GM03348 (cell line): ENCODE data around the gene RNF220.

Source experiments
- DNase-seq: peaks from one replicate; pipeline ENCODE4 v3.0.0; 2012; ENCODE audit warnings: low spot score

Gene RNF220

DNA sequence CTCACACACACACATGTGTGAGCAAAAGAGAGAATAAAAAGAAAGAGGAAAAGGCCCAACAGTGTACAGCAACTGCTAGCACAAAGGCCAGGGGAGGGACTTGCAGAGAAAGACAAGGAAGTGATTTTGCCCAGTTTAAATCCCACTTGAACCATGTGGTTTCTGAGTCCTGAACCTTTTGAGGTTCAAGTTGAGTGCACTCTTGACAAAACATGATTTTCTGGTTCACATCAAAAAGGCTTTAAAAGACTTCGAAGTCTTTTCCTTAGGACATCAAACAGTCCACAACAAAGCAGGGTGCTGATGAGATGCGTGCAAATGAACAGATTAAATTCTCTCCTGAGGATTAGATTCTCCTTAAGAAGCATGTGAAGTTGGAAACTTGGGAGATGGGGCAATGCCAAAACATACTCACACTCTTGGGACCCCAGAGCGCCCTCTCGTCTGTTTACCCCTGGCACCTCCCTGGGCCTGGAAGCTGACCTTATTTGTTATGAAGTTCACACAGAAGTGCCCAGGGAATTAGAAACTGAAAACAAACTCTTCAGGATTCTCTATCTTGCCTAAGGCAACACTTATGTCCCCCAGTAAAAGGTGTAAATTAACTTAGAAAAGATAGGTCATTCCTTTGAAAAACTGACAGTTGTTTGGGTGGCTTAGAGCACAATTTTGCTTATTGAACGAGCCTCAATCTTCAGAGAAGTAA lies 31.5 kb downstream of the RNF220 start:
- DNase-seq: no peak

DNA sequence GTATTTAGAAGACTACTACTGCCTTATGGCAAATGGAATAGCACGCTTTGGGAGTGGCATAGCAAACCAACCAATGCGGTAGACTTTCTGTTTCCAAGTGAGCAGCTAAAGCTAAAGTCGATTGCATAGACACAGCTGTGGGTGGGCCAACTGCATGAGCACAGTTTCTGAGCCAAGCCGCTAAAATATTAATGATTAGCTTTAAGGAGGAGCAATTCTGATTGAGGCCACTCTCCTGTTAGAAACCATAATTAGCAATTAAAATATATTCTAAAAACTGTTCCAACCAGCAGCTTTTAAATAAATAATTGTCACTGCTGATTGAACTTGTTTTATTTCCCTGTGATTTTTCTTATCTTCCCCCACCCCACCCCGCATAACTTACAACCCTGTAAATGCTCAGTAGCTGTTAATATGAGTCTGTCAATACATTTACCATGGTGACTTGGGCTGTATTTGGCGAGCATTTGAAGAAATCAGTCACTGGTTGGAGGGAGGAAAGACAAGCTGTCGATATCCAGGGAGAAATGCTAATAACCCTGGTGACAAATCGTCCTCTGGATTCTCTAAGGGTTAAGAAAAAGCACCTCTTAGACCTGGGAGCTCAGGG lies 32.2 kb downstream of the RNF220 start:
- DNase-seq: no peak

DNA sequence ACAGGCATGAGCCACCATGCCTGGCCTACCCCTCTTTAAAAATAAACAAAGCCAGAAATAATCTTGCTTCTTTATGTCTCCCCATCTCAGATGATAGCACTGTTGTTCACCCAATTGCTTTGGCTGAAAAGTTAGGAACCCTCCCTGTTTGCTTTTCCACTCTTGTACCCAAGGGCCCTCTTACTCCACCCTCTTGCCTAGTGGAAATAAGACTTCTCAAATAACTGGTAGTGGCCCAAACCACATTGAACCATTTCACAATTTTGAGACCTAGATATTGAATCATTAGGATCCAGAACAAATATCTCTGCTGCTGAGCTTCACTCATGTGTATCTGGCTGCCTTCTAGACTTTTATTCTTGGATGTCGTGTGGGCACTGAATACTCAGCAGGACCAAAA lies 37.7 kb downstream of the RNF220 start:
- no peak for DNase-seq

DNA sequence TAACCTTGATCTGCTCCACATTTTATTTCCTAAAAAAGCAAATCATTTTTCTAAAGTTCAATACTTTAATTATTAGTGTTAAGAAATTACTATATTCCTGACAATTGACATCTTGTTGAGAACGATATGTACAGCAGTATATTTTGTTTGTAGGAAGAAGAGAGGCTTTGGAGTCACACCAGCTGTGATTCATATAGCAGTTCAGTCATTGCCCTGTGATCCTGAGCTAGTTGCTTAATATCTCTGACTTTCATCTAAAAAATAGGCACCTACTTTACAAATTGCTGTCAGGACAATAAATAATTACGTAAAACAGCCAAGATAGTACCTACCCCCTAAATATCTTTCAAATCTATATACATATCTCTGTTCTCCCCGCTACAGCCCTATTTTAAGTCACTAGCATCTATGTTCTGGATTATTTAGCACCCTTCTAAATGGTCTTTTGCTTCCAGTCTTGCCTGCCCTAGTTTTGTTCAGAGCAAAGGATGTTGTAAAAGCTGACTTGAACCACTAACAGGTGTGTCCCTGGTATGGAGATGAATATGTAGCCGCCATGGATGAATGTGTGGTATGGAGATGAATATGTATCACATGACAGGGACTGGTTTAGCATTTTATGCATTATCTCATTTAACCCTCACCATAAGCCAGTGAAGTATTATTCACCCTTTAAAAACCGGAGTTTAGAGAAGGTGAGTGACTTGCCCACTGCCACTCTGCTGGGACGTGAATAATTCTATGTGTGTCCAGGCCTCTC lies 42.2 kb downstream of the RNF220 start:
- no peak for DNase-seq

DNA sequence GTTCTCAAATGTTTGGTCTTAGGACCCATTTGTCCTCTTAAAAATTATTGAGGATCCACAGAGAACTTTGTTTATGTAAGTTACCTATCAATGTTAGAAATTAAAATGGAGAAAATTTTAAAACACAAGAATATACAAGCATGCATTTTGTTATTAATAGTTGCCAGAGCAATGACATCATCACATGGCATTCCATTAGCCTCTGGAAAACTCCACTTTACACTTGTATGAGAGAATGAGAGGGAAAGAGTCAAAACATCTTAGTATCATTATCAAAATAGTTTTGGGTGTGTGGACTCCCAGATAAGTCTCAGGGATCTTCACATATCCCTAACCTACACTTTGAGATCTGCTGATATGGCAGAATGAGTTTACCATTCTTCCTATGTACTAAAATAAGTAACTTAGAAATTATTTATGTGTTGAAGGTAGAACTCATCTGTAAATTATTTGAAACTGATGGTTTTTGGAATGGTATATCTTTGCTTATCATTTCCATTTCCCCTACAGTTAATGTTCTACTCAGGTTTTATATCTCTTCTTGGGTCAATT lies 48.8 kb downstream of the RNF220 start:
- DNase-seq: no peak

DNA sequence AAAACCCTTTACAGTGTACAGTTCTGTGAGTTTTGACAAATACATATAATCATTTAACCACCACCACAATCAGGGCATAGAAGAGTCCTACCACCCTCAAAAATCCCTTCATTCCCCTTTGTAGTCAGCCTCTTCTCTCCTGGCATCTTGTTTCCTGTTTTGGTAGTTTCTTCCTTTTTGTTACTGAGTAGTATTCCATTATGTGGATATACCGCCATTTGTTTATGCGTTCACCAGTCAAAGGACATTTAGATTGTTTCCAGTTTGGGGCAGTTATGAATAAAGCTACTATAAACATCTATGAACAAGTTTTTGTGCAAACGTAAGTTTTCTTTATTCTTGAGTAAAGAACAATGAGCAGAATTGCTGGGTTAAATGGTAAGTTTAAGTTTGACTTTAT lies 49.6 kb downstream of the RNF220 start:
- no peak for DNase-seq

DNA sequence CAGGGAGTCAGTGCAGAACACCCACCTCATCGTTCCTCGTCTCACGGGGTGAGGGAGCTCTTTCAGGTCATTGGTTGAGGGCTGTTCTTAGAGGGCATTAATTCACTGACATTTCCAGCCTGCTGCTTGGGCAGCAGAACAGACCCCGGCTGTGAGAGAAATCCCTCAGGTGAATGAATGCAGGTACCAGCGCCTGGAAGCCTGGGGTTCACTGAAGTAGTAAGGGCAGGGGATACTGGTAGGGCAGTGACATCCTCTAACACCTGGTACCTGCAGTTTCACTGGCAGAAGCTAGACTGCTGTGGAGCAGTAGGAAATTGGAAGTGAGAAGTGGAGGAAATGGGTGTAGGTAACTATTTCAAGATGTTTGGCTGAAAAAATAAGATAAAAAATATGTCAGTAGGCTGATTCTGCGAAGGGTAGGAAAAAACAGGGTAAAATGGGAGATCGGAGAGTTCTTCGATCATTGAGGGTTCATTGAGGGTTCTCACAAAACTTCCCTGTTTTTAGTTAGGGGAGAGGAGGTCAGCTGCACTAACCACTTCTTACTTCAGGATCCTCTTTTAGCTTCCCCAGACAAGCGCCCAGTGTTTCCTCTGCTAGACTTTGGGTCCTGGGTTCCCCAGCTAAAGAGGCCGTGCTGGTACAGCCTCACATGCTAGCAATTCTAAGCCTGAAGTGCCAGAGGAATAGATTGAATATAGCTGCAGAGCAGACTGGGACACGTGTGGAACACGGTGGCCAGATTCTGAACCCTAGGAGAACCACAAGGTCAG lies 55.2 kb downstream of the RNF220 start:
- no peak for DNase-seq

DNA sequence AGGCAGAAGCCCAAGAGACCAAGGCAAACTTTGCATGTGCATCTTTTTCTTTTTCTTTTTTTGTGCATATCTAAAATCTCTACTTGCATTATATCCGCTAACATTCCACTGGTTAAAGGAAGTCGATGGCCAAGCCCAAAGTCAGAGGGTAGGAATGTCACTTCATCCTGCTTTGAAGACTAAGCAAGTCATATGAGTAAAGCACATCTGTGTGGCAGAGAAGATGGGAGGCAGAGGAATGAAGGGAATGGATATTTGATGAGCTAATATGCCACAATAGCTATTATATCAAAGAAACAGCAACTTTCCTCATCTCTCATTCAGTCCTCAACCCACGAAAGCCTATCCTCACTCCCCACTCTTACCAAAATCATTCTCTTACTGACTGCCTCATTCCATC lies 59.3 kb downstream of the RNF220 start:
- DNase-seq: peak; percentile 44

DNA sequence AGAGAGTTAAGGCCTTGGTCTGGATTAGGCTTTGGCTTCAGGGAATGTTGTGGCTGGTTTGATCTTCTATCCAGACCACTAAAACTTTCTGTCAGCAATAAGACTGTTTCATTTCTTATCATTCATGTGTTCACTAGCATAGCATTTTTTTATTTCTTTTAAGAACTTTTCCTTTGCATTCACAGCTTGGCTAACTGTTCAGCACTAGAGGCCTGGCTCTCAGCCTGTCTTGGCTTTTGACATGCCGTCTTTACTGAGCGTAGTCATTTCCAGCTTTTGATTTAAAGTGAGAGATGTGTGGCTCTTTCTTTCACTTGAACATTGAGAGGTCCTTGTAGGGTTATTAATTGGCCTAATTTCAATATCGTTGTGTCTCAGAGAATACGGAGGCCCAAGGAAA lies 62.5 kb downstream of the RNF220 start:
- no peak for DNase-seq

DNA sequence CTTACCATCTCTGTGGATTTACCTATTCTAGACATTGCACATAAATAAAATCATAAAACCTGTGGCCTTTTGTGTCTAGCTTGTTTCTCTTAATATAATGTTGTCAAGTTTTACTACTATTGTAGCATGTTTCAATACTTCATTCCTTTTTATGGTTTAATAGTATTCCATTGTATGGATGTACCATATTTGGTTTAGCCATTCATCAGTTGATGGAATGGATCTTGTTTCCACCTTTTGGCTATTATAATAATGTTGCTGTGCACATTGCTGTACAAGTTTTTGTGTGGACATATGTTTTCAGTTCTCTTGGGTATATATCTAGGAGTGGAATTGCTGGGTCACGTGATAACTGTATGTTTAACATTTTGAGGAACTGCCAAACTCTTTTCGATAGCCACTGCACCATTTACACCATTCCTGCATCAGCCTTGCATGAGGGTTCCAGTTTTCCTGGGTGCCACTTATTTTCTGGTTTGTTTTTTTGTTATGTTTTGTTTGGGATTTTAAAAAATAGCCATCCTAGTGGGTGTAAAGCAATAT lies 66.9 kb downstream of the RNF220 start:
- no peak for DNase-seq

DNA sequence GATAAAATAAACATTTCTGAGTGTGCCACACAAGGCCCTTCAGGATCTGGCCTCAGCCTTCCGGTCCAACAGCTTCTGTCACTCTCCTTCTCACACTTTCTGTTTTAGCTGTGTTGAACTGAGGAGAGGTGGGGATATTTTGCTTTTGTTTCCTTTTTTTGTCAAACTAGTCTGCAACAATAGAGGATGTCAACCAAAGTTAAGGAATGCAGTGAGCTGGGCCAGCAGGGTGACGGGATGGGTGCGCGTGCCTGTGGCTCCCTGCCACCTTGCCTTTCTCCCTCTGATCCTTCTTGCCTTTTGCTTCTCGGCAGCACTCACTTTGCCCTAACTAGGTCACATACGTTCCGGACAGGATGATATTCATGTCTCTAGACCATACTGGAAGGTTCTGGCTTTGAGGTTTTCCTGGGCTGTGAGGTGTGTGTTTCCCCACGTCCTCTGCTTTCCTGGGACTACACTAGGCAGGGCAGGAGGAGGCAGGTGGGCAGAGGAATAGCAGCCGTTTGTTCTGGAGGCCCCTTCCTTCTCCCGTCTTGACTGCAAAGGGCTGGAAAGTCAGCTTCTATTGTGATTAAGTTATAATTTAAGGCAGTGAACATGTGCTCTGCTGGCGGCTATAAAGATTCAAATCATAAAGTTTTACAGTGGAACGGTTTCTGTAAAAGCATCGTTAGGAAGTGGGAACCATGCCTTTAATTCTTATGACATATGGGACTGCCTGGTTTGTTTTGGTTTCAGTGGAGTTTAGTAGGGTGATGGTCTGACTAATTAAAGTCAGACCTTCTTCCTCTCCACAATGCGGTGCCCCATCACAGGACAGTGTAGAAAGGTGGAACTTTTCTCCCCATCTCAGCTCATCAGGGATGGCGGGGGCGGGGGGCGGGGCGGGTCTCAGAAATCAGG lies 67.8 kb downstream of the RNF220 start:
- DNase-seq: peak; percentile 31

DNA sequence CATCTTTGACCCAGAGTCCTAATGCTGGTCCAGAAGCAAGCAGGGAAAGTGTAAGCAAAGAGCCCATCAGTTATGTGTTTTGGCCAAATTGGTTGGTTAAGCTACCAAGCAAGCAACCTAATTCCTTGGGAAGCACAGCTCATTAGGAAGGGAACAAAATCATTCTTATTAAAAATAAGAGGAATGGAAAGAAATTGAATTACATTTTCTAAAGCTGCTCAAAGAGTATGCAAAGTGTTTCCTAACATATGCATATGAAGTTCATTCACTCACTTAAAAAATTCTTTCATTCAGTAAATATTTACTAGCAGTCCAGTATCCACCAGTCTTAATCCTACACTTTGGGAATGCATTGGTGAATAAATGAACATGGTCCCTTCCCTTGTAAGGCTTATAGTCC lies 71.8 kb downstream of the RNF220 start:
- DNase-seq: no peak

DNA sequence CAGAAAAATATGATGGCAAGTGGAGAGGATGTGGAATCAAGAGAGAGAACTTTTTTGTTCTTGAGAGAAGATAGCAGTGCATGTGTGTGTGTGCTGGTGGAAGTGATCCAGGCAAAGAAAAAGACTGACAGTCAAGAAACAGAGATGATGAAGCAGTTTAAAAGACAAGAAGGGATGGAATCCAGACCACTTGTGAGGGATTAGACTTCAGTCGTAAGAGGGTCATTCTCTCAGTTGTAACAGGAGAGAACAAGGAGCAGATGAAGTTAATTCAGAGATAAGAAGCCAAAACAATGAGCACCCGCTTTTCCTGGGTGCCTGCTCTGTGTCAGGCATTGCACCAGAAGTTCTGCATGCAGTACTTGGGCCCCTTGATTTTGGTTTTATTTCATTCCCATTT lies 76.6 kb downstream of the RNF220 start:
- DNase-seq: no peak

DNA sequence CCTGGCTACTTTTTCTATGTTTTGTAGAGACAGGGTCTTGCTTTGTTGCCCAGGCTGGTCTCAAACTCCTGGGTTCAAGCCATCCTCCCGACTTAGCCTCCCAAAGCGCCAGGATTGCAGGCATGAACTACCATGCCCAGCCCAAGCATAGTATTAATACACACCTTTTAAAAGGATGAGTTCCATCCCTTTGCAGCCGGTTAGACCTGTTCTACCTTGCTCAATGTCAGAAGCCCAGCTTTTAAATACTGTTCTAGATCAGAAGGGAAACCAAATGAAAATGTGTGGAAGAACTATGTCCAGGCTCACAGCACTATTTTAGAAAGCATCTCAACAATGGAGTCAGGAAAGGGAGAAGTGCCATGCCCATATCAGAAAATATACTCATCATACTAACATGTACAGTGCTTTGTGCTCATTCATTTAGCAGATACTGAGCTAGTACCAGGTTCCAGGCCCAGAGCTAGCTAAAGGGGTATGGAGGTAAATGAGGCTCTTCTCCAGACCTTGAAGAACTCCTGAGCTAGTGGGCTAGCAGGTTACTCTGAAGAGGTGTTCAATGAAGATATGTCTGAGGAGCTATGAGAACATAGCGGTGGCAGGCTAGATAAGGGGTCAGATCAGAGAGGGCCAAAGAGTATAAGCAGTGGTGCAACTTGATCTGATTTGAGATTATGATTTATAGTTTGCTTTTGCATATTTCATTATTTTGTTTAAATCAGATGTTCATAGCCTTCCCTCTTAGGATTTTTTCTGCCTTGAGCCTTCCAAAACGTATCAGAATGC lies 78.2 kb downstream of the RNF220 start:
- no peak for DNase-seq

DNA sequence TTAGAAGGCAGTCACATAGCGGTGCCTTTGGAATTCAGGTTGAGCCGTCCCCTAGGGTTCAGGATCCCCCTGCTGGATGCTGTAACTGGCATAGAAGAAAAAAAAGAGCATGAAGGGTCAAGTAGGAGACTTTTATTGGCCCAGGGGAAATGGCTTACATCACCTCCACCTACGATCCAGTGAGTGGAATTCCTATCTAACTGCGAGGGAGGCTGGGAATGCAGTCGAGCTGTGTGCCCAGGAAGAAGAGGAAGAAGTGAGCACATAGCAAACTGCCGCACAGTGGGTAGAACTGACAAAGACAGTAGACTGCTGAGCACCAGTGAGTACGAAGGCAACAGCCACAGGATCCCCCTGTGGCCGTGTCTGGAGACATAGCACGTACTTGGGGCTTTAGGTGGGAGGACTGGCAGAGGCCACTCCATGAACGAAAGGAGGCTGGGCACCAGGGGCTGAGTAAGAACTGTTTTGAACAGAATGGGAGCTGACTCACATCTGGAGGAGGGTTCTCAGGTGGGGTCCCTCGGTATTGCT lies 79.2 kb downstream of the RNF220 start:
- DNase-seq: peak; percentile 21

DNA sequence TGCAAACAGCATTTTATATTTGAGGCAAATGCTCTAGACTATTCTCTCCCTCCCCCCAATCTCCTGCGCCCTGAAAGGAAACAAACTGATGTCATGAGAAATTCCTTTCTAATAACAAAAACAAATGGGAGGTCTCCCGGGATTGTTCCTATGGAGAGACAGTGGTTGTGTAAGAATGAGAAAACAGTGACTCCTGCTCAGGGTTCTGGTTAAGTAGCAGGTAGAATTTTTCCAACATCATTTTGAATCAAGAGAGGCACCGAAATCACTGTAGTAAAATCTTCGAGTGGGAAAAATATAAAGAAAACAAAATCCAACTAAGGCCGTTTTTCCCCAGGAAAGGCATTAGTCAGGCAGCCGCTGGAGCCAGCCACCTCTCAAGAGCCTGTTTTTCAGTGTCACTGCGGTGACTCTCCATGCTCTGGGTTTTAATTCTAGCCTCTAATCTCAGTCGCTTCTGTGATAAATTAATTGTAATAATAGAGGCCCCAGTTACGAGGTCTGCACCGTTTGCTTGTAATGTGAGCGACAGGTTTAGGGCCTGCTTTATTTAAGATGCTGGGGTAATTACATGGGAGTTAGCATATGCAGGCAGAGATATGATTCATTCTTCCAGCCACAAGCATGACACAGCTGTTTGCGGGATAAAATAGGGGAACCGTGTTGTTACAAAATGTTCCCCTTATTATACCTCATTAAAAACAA lies 80.3 kb downstream of the RNF220 start:
- DNase-seq: peak; percentile 70

DNA sequence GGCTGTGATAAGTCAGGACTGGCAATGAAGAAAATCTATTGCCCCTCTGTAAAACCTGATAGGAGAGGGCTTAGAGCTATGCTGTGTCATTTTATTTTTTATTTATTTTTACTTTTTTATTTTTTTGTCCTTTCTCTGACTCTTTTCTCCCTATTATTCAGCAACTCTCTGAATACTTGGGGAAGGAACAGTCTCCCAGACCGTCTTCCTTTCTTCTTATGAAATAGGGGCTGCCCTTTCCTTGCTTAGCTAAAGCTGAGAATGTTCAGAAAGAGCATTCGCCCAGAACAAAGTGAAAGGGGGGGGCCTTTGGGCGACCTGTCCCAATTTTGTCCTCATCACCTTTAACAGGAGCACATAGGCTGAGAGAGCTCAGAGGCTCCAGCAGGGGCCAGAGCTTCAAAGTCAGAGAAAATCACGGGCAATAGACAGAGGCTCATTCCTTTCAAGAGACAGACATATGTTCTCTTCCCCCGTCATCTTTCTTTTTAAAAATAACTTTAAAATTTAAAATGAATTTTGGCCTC lies 80.9 kb downstream of the RNF220 start:
- DNase-seq: no peak

DNA sequence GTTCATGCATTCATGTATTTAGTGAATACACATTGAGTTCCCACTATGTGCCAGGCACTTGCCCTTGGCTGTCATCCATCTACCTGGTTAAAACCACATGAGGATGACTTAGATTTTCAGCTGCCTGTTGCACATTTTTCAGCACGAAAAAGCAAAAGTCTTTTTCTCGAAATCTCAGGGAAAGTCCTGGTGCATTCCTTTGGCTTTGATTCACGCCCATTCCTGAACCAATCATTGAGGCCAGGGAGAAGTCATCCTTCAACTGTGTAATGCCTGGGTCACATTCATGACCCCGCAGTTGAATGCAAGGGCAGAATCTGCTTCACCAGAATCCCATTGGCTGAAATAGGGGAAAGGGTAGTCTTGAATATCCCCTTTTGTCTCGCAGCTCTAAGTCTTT lies 84.4 kb downstream of the RNF220 start:
- no peak for DNase-seq
